ENCODE measurements around the gene FCER2.

Gene FCER2

DNA sequence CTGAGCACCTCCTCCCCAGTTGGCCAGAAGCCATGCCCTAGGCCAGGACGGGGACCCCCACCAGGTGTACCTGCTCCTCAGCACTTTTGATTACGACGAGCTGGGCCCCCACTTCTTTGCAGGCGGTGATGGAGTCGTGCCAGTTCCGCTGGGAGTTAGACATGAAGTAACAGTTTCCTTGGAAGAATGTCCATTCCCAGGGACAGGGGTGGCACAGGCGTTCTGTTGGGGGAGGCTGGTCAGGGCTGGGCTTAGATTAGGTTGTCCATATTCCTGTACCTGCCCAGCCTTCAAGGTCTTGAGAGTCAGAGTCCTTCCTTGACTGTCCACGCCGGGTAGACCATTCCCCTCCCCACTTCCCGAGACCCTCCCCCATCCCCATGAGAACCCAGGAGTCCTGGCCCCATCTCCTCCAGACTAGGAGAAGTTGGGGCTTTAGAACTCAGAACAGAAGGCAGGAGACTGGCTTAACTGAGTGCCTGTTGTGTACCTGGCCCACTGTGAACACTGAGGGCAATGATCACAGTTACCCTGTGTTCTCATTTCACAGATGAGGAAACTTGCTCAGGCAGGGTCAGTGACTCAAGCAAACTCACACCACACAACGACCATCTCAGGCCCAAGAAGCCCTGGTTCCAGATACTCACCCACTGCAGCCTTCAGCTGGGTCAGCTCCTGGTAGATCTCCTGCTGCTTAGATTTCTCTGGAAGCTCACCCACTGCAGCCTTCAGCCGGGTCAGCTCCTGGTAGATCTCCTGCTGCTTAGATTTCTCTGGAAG, 43.1 kb upstream of the FCER2 start:
- ChIA-PET CTCF (no interaction called here), POLR2A (ENCODE audit: low non-redundant PET) (no interaction called here)
- H3K27ac ChIP-seq = no peak overlapping the region
- no peak for DNase-seq (ENCODE audit: low spot score)
- TF ChIP-seq, protein P1, sequence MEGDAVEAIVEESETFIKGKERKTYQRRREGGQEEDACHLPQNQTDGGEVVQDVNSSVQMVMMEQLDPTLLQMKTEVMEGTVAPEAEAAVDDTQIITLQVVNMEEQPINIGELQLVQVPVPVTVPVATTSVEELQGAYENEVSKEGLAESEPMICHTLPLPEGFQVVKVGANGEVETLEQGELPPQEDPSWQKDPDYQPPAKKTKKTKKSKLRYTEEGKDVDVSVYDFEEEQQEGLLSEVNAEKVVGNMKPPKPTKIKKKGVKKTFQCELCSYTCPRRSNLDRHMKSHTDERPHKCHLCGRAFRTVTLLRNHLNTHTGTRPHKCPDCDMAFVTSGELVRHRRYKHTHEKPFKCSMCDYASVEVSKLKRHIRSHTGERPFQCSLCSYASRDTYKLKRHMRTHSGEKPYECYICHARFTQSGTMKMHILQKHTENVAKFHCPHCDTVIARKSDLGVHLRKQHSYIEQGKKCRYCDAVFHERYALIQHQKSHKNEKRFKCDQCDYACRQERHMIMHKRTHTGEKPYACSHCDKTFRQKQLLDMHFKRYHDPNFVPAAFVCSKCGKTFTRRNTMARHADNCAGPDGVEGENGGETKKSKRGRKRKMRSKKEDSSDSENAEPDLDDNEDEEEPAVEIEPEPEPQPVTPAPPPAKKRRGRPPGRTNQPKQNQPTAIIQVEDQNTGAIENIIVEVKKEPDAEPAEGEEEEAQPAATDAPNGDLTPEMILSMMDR (conservative IDR thresholded peaks at IDR 0.05; ENCODE audit: low read depth) = no peak

DNA sequence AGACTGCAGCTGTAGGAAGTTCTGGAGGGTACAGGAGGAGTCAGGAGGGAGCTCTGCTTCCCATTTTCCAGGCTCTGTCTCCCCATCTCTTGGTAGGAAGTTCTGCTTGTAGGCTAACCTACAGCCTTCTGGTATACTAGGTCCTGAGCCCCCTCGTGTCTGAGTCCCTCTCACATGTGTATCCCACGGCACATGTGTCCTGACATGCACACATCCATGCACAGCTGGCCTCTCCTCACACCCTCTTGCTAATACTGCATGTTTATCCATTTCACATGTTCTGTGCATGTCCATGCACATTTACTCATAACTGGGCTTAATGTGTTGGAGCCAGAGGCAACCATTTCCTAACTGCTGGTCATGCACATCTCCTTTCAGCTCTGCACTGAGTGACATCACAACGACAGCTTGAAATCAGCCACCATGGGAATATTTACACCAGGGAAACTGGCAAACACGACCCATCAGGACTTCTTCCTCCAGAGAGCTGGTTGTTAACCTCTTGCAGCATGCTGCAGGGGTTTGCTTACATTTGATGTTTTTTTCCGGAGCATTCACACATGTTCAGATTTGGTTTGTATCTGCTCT, 42.4 kb upstream of the FCER2 start:
- DNase-seq (ENCODE audit: low spot score) = no peak
- TF ChIP-seq, protein P1 (conservative IDR thresholded peaks at IDR 0.05; ENCODE audit: low read depth) = no peak
- POLR2A ChIA-PET (ENCODE audit: low non-redundant PET) = no interaction called here
- CTCF ChIA-PET = no interaction called here
- no peak overlapping the region for H3K27ac ChIP-seq

DNA sequence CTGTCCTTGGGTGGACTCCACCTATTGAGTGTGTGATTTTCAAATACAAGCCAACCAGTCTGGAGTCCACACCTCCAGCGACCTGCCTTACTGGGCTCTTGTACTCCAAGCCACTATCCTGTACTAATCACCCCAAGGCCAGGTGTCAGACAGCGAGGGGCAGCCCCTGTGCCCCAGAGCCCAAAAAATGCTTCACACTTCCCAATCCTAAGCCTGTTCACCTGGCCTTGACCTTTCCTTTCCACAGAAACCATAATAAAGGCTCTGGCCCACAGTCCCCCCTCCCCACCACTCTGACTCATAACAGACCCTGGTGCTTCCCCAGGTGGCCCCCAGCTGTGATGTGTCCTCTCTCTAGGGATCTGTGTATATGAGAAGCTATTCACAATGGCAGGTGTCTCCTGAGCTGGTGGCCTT, 41.5 kb upstream of the FCER2 start:
- ChIA-PET POLR2A (ENCODE audit: low non-redundant PET) (no interaction called here), CTCF (no interaction called here)
- no peak overlapping the region for H3K27ac ChIP-seq
- TF ChIP-seq, protein P1 (conservative IDR thresholded peaks at IDR 0.05; ENCODE audit: low read depth) = no peak
- no peak for DNase-seq (ENCODE audit: low spot score)

DNA sequence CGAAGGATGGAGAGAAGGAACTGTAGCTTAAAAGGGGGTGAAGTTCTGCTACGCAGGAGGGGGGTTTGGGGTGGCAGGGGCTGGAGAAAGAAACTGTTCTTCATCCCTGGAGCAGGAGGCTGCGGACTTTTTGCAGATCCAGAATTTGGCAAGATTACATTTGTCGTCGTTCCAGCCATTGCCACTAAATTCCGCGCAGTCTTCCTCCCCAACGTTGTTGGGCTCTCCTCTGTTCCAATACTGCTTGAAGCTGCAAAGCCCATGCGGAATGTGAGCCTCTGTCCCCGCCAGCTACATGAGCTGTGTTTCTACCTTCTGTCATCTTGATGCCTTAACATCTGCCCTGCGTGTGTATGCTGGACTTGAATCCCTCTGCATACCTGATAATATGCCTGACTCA, 41.1 kb upstream of the FCER2 start:
- no peak overlapping the region for H3K27ac ChIP-seq
- DNase-seq (ENCODE audit: low spot score) = no peak
- ChIA-PET CTCF (interaction anchor here (0.6 kb wide), 1 partner anchor 110 kb away, joined by 5 read pairs; no protein-coding TSS in a partner anchor), POLR2A (ENCODE audit: low non-redundant PET) (no interaction called here)
- TF ChIP-seq, protein P1 (conservative IDR thresholded peaks at IDR 0.05; ENCODE audit: low read depth) = no peak

DNA sequence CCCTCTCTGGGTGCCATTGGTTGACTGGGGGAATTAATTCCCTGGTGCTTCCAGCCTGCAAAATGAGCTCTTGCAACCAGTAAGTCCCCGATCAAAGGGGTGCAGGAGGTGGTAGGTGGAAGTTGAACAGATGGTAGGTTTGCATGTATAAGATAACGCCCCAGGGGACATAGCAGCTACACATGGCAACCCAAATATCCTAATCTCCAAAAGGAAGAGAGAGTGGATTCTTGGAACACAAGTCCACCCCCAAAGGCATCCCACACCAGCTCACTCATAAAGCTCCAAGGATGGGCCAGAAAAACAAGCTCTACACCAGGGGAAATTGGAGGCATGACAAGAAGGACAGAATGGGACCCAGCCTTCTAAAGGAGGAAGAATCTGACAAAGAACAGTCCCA, 40.6 kb upstream of the FCER2 start:
- ChIA-PET POLR2A (ENCODE audit: low non-redundant PET) (no interaction called here), CTCF (interaction anchor here (0.6 kb wide), 2 partner anchors 9 to 110 kb away, joined by 3 to 5 read pairs; no protein-coding TSS in a partner anchor)
- H3K27ac ChIP-seq = no peak overlapping the region
- TF ChIP-seq, protein P1 (conservative IDR thresholded peaks at IDR 0.05; ENCODE audit: low read depth) = no peak
- no peak for DNase-seq (ENCODE audit: low spot score)

DNA sequence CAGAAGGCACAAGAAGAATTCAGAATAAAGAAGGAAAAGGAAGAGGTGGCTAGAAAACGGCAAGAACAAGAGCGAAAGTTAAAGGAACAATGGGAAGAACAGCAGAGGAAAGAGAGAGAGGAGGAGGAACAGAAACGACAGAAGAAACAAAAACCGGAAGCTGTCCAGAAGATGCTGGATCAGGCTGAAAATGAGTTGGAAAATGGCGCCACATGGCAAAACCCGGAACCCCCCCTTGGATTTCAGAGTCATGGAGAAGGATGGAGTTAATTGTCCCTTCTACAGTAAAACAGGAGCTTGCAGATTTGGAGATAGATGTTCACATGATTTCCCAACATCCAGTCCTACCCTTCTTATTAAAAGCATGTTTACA, 38.7 kb upstream of the FCER2 start:
- ChIA-PET POLR2A (ENCODE audit: low non-redundant PET) (no interaction called here), CTCF (no interaction called here)
- H3K27ac ChIP-seq = no peak overlapping the region
- TF ChIP-seq, protein P1 (conservative IDR thresholded peaks at IDR 0.05; ENCODE audit: low read depth) = no peak
- no peak for DNase-seq (ENCODE audit: low spot score)

Measured in RWPE1 (cell line).